Measurements from ENCODE around the gene HNRNPU. TPM values are rescaled to one million over a fixed set of nuclear protein-coding genes. Genes with fewer than 3 reads are reported as not detected.
A peak's percentile ranks its signal among the peaks of the same experiment; 100 is the strongest.

HNRNPU gene
- total and polyA plus RNA-seq, 2 of the 13 experiments (the other 11 are each of a cell fraction or from before 2014, with no cell fraction given) = 101 to 508 TPM

GRCh38 chr1:244817415-244817894 is 46.9 kb downstream of the HNRNPU start (continued):
- TF ChIP-seq ZBTB33 (CRISPR knock-in tag; IDR thresholded peaks at IDR 0.05) (peak; percentile 90), PHB2 (IDR thresholded peaks at IDR 0.05; ENCODE audit: partially characterized antibody) (no peak), ZNF251 (CRISPR knock-in tag; IDR thresholded peaks at IDR 0.05) (no peak), SP4 (CRISPR knock-in tag; IDR thresholded peaks at IDR 0.05) (no peak), XBP1 (CRISPR knock-in tag; IDR thresholded peaks at IDR 0.05) (no peak), ZNF639 (CRISPR knock-in tag; conservative IDR thresholded peaks at IDR 0.05) (no peak), ZBTB3 (CRISPR knock-in tag; IDR thresholded peaks at IDR 0.05; ENCODE audit: borderline replicate concordance, low read depth) (no peak), ARID2 (CRISPR knock-in tag; IDR thresholded peaks at IDR 0.05; ENCODE audit: borderline replicate concordance) (no peak), HNRNPL (IDR thresholded peaks at IDR 0.05; ENCODE audit: low read depth, low read length) (no peak), NFKB2 (CRISPR knock-in tag; IDR thresholded peaks at IDR 0.05; ENCODE audit: borderline replicate concordance) (no peak), GATAD2A (CRISPR knock-in tag; IDR thresholded peaks at IDR 0.05) (peak; percentile 78), TEF (CRISPR knock-in tag; IDR thresholded peaks at IDR 0.05) (no peak), ZBTB40 (IDR thresholded peaks at IDR 0.05) (no peak), ZBTB40 (CRISPR knock-in tag; IDR thresholded peaks at IDR 0.05) (peak; percentile 38; the same call in 1 of the 2 replicates), AKAP8 (CRISPR knock-in tag; IDR thresholded peaks at IDR 0.05) (no peak), NFE2L2 (IDR thresholded peaks at IDR 0.05; ENCODE audit: low read length) (no peak), NR2F6 (IDR thresholded peaks at IDR 0.05) (no peak), NR2F6 (CRISPR knock-in tag; IDR thresholded peaks at IDR 0.05) (peak; percentile 46; the same call in 1 of the 2 replicates)
- TF ChIP-seq, protein P1, sequence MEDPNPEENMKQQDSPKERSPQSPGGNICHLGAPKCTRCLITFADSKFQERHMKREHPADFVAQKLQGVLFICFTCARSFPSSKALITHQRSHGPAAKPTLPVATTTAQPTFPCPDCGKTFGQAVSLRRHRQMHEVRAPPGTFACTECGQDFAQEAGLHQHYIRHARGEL (CRISPR knock-in tag; IDR thresholded peaks at IDR 0.05) = no peak

Measured in HepG2 (cell line).